Activated naive CD8-positive, alpha-beta T cell treated with anti-CD3 and anti-CD28 coated beads, Interleukin-2, amount 50 U/mL, for 24 hours (primary cell): Measurements from ENCODE around the gene USP40.
A peak's percentile ranks its signal among the peaks of the same experiment; 100 is the strongest.
"Not testable (repeated sequence)": the region's sequence is repeated elsewhere in the genome, so short reads cannot be mapped to it uniquely, and the experiment has no call there.

Experiments
- ATAC-seq: fragments of 150-1000 bp; cut with Tn5 transposase; one replicate; pipeline ENCODE4 v1.10.0; 2021
- DNase-seq: peaks from one replicate; pipeline ENCODE4 v3.0.0; 2021
- H3K27ac Mint-ChIP-seq: one replicate; pipeline ENCODE4 v1.8.0; 2021; ENCODE audit warnings: mild to moderate bottlenecking, mixed read lengths
- H3K27me3 Mint-ChIP-seq: one replicate; pipeline ENCODE4 v1.8.0; 2021; ENCODE audit warnings: mixed read lengths
- H3K36me3 Mint-ChIP-seq: one replicate; pipeline ENCODE4 v1.8.0; 2021; ENCODE audit warnings: low read depth, mixed read lengths
- H3K4me1 Mint-ChIP-seq: one replicate; pipeline ENCODE4 v1.8.0; 2021; ENCODE audit warnings: mixed read lengths
- H3K4me3 Mint-ChIP-seq: one replicate; pipeline ENCODE4 v1.8.0; 2021; ENCODE audit warnings: mild to moderate bottlenecking, moderate library complexity, mixed read lengths
- H3K9me3 Mint-ChIP-seq: one replicate; pipeline ENCODE4 v1.8.0; 2021; ENCODE audit warnings: mixed read lengths

Gene USP40

GRCh38 chr2:233566141-233566956, at the start of gene USP40:
TSS of gene USP40 (minus strand) at chr2:233566782. CDS start at chr2:233565554, 1,228 bp downstream.
- ATAC-seq (peak; percentile 89), DNase-seq (peak; percentile 72)
- peaks cover 9% of the 10 kb centered on the region for H3K4me1 Mint-ChIP-seq
- H3K27me3 Mint-ChIP-seq, result no peaks in the 10 kb centered on the region
- no peaks in the 10 kb centered on the region for H3K9me3 Mint-ChIP-seq
- peaks cover 3% of the 10 kb centered on the region for H3K36me3 Mint-ChIP-seq
- H3K27ac Mint-ChIP-seq, result peak within 1 kb of the TSS; percentile 86
- peak within 1 kb of the TSS; percentile 94 for H3K4me3 Mint-ChIP-seq

GRCh38 chr2:233611284-233611683, 44.7 kb upstream of the USP40 start:
- Mint-ChIP-seq H3K9me3 (peaks cover 33% of the 10 kb centered on the region), H3K4me1 (no peaks in the 10 kb centered on the region), H3K36me3 (peaks cover 1% of the 10 kb centered on the region), H3K27ac (no peak overlapping the region), H3K4me3 (no peak overlapping the region), H3K27me3 (peaks cover 23% of the 10 kb centered on the region)
- no peak for DNase-seq
- ATAC-seq, result no peak

- ATAC-seq (no peak), DNase-seq (no peak)
- H3K36me3 Mint-ChIP-seq, result no peaks in the 10 kb centered on the region
- H3K4me3 Mint-ChIP-seq, result no peak overlapping the region
- H3K27ac Mint-ChIP-seq, result no peak overlapping the region
- peaks cover 7% of the 10 kb centered on the region for H3K27me3 Mint-ChIP-seq
- no peaks in the 10 kb centered on the region for H3K4me1 Mint-ChIP-seq
- H3K9me3 Mint-ChIP-seq, result peaks cover 6% of the 10 kb centered on the region
Measured at GRCh38 chr2:233605680-233606079, 39.1 kb upstream of the USP40 start.

GRCh38 chr2:233604826-233605225, 38.2 kb upstream of the USP40 start:
- Mint-ChIP-seq H3K4me3 (no peak overlapping the region), H3K27me3 (peaks cover 13% of the 10 kb centered on the region), H3K9me3 (no peaks in the 10 kb centered on the region), H3K4me1 (no peaks in the 10 kb centered on the region), H3K27ac (no peak overlapping the region), H3K36me3 (no peaks in the 10 kb centered on the region)
- no peak for ATAC-seq
- DNase-seq, result no peak

GRCh38 chr2:233603520-233603919, 36.9 kb upstream of the USP40 start:
- no peaks in the 10 kb centered on the region for H3K9me3 Mint-ChIP-seq
- H3K4me3 Mint-ChIP-seq, result no peak overlapping the region
- H3K36me3 Mint-ChIP-seq, result no peaks in the 10 kb centered on the region
- H3K4me1 Mint-ChIP-seq, result no peaks in the 10 kb centered on the region
- peaks cover 13% of the 10 kb centered on the region for H3K27me3 Mint-ChIP-seq
- no peak for DNase-seq
- no peak for ATAC-seq
- H3K27ac Mint-ChIP-seq, result no peak overlapping the region

GRCh38 chr2:233602076-233602475, 35.5 kb upstream of the USP40 start:
- H3K4me3 Mint-ChIP-seq, result no peak overlapping the region
- H3K36me3 Mint-ChIP-seq, result no peaks in the 10 kb centered on the region
- no peak for ATAC-seq
- peaks cover 13% of the 10 kb centered on the region for H3K27me3 Mint-ChIP-seq
- no peaks in the 10 kb centered on the region for H3K9me3 Mint-ChIP-seq
- no peak overlapping the region for H3K27ac Mint-ChIP-seq
- no peak for DNase-seq
- no peaks in the 10 kb centered on the region for H3K4me1 Mint-ChIP-seq

GRCh38 chr2:233600386-233600785, 33.8 kb upstream of the USP40 start:
- Mint-ChIP-seq H3K4me3 (no peak overlapping the region), H3K27ac (no peak overlapping the region), H3K4me1 (no peaks in the 10 kb centered on the region), H3K9me3 (no peaks in the 10 kb centered on the region), H3K36me3 (no peaks in the 10 kb centered on the region), H3K27me3 (peaks cover 13% of the 10 kb centered on the region)
- no peak for DNase-seq
- no peak for ATAC-seq

- no peak for ATAC-seq
- Mint-ChIP-seq H3K4me1 (no peaks in the 10 kb centered on the region), H3K27ac (no peak overlapping the region), H3K27me3 (peaks cover 13% of the 10 kb centered on the region), H3K4me3 (no peak overlapping the region), H3K9me3 (no peaks in the 10 kb centered on the region), H3K36me3 (no peaks in the 10 kb centered on the region)
- no peak for DNase-seq
Measured at GRCh38 chr2:233598952-233599351, 32.4 kb upstream of the USP40 start.

- DNase-seq, result no peak
- H3K4me1 Mint-ChIP-seq, result no peaks in the 10 kb centered on the region
- no peak overlapping the region for H3K27ac Mint-ChIP-seq
- H3K4me3 Mint-ChIP-seq, result no peak overlapping the region
- peaks cover 13% of the 10 kb centered on the region for H3K27me3 Mint-ChIP-seq
- no peaks in the 10 kb centered on the region for H3K9me3 Mint-ChIP-seq
- H3K36me3 Mint-ChIP-seq, result no peaks in the 10 kb centered on the region
- no peak for ATAC-seq
Measured at GRCh38 chr2:233597522-233597921, 30.9 kb upstream of the USP40 start.

- DNase-seq (no peak), ATAC-seq (peak; percentile 24)
Measured at GRCh38 chr2:233593201-233593600, 26.6 kb upstream of the USP40 start.

GRCh38 chr2:233592706-233593105, 26.1 kb upstream of the USP40 start:
- not testable (repeated sequence) for H3K27ac Mint-ChIP-seq, H3K9me3 Mint-ChIP-seq, DNase-seq, H3K4me1 Mint-ChIP-seq, ATAC-seq, H3K27me3 Mint-ChIP-seq, H3K4me3 Mint-ChIP-seq, H3K36me3 Mint-ChIP-seq

More at GRCh38 chr2:233593201-233593600, 26.6 kb upstream of the USP40 start:
- Mint-ChIP-seq H3K4me3 (no peak overlapping the region), H3K27me3 (no peaks in the 10 kb centered on the region), H3K9me3 (no peaks in the 10 kb centered on the region), H3K36me3 (no peaks in the 10 kb centered on the region), H3K4me1 (no peaks in the 10 kb centered on the region), H3K27ac (no peak overlapping the region)

GRCh38 chr2:233588400-233588799, 21.8 kb upstream of the USP40 start:
- no peak overlapping the region for H3K27ac Mint-ChIP-seq
- ATAC-seq (no peak), DNase-seq (no peak)
- H3K4me3 Mint-ChIP-seq, result no peak overlapping the region
- H3K4me1 Mint-ChIP-seq, result no peaks in the 10 kb centered on the region
- H3K36me3 Mint-ChIP-seq, result no peaks in the 10 kb centered on the region
- H3K27me3 Mint-ChIP-seq, result peaks cover 12% of the 10 kb centered on the region
- H3K9me3 Mint-ChIP-seq, result no peaks in the 10 kb centered on the region

GRCh38 chr2:233584210-233584609, 17.6 kb upstream of the USP40 start:
- Mint-ChIP-seq H3K36me3 (no peaks in the 10 kb centered on the region), H3K4me1 (no peaks in the 10 kb centered on the region), H3K4me3 (no peak overlapping the region), H3K27me3 (peaks cover 12% of the 10 kb centered on the region), H3K9me3 (no peaks in the 10 kb centered on the region), H3K27ac (no peak overlapping the region)
- DNase-seq (no peak), ATAC-seq (no peak)

- not testable (repeated sequence) for H3K9me3 Mint-ChIP-seq, ATAC-seq, H3K4me3 Mint-ChIP-seq, DNase-seq, H3K36me3 Mint-ChIP-seq, H3K27ac Mint-ChIP-seq, H3K4me1 Mint-ChIP-seq
- H3K27me3 Mint-ChIP-seq, result peaks cover 12% of the 10 kb centered on the region
Measured at GRCh38 chr2:233583217-233583965, 16.8 kb upstream of the USP40 start.

- H3K27me3 Mint-ChIP-seq, H3K4me3 Mint-ChIP-seq, H3K36me3 Mint-ChIP-seq, ATAC-seq, H3K9me3 Mint-ChIP-seq, H3K27ac Mint-ChIP-seq, DNase-seq, H3K4me1 Mint-ChIP-seq: not testable (repeated sequence)
Measured at GRCh38 chr2:233577341-233577740, 10.8 kb upstream of the USP40 start.
